H1 (cell line): ENCODE data around the gene PDRG1. TPM values are rescaled to one million over a fixed set of nuclear protein-coding genes. Genes with fewer than 3 reads are reported as not detected.

Experiments used
- BACH1 ChIP-seq: IDR thresholded peaks from 2 replicates; pipeline ENCODE4 v1.6.1; 2012; ENCODE audit warnings: low read length, improper control_type of control experiment
- CREB1 ChIP-seq: IDR thresholded peaks from 2 replicates; pipeline ENCODE4 v1.6.1; 2012; ENCODE audit warnings: inconsistent platforms
- POLR2A ChIP-seq, 2 experiments: IDR thresholded peaks; 1 replicate in 1 of 2; 2 replicates in 1 of 2; pipeline ENCODE4 v1.6.1; 2011; ENCODE audit warnings: low read depth in 2 of 2, low read length in 2 of 2, mild to moderate bottlenecking in 2 of 2; ENCODE audit errors: control extremely low read depth in 1 of 2
- SIX5 ChIP-seq: IDR thresholded peaks from 2 replicates; pipeline ENCODE4 v1.6.1; 2011; ENCODE audit warnings: mild to moderate bottlenecking, low read depth, low read length
- TCF12 ChIP-seq: IDR thresholded peaks from 2 replicates; pipeline ENCODE4 v1.6.1; 2011; ENCODE audit warnings: low read depth, mild to moderate bottlenecking, low read length
- polyA plus RNA-seq, 7 experiments: library from polyadenylated mRNA; depleted of rRNA in 3 of 7; stranded (reverse) in 5 of 7; unstranded in 2 of 7; fragments of >200 nt in 5 of 7; fragments of 200-250 nt in 2 of 7; gene quantifications; 1 replicate in 5 of 7; 2 replicates in 1 of 7; 4 replicates in 1 of 7; pipeline versions ENCODE4 v1.2.1 to v1.2.3, GENCODE V29; 2011 to 2013; ENCODE audit warnings: missing spikeins in 2 of 7, mixed read lengths in 2 of 7
- total RNA-seq: library from RNA; stranded (reverse); fragmentation: NEBNext Ultra II Directional; extraction: Animal tissue kit (Norgen Biotek cat#: 25700); gene quantifications from 2 replicates; pipeline ENCODE4 v1.2.1, GENCODE V29; 2021

PDRG1 gene
- total and polyA plus RNA-seq, 2 of the 8 experiments (the other 6 are each of a cell fraction or from before 2014, with no cell fraction given), result 14.2 to 20.8 TPM

DNA sequence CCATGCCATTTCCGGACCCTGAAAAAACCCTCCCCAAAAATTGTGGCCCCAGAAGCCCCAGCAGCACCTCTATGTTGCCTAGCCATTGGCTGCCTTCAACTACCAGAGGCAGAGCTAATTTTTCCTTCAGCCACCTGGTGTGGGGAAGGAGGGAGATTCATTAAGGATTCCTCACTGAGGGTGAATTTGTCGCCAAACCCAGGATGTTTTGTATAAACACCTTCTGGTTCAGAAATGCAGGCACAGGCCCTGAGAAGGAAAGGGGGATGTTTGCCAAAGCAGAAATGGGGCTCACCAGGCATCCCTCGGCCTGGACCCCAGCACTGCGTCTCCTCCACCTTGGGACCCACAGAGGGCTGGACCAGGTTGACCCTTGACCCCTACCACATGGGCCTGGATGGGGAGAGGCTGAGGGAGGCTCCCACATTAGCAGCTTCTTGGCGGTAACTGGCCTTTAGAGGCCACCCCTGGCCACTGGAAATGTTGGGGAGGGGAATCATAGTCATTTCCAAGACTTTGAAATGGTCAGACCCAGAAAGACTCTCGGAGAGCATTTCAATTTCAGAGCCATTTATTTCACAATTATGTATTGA, 1.8 kb upstream of the PDRG1 start (continued):
- no peak for TF ChIP-seq TCF12
- no peak for TF ChIP-seq BACH1
- TF ChIP-seq SIX5, result no peak
- TF ChIP-seq POLR2A (IDR thresholded peaks at IDR 0.05; ENCODE audit: control extremely low read depth in 1 of 2, low read depth in 2 of 2, low read length in 2 of 2), result no peak
- no peak for TF ChIP-seq CREB1
